NCI-H1105 (cell line): ENCODE results near the gene FOXK1.

ENCODE experiments used
- DNase-seq: peaks from one replicate; lab custom pipeline; 2025; lab: John Stamatoyannopoulos, UW

FOXK1 gene

GRCh38 chr7:4722960-4723630 is 41.0 kb downstream of the FOXK1 start:
- DNase-seq, result no peak

GRCh38 chr7:4724648-4725013 is 42.5 kb downstream of the FOXK1 start:
- DNase-seq, result no peak

GRCh38 chr7:4725014-4725849 is 43.1 kb downstream of the FOXK1 start:
- DNase-seq, result no peak

GRCh38 chr7:4725850-4726450 is 43.9 kb downstream of the FOXK1 start:
- DNase-seq, result no peak

GRCh38 chr7:4726566-4726965 is 44.5 kb downstream of the FOXK1 start:
- DNase-seq, result no peak

GRCh38 chr7:4727914-4728705 is 46.0 kb downstream of the FOXK1 start:
- DNase-seq, result no peak

GRCh38 chr7:4729266-4729665 is 47.2 kb downstream of the FOXK1 start:
- DNase-seq, result no peak

- DNase-seq, result no peak
Observed at GRCh38 chr7:4730276-4730675, 48.2 kb downstream of the FOXK1 start.

- no peak for DNase-seq
Observed at GRCh38 chr7:4730971-4731370, 48.9 kb downstream of the FOXK1 start.

GRCh38 chr7:4731803-4732202 is 49.7 kb downstream of the FOXK1 start:
- DNase-seq, result no peak

GRCh38 chr7:4733936-4734528 is 51.9 kb downstream of the FOXK1 start:
- DNase-seq, result no peak

GRCh38 chr7:4734587-4735345 is 52.7 kb downstream of the FOXK1 start:
- no peak for DNase-seq

- no peak for DNase-seq
Observed at GRCh38 chr7:4737300-4737699, 55.2 kb downstream of the FOXK1 start.

GRCh38 chr7:4738711-4739527 is 56.8 kb downstream of the FOXK1 start:
- DNase-seq, result no peak

GRCh38 chr7:4739528-4739992 is 57.5 kb downstream of the FOXK1 start:
- DNase-seq, result no peak

GRCh38 chr7:4740796-4741195 is 58.7 kb downstream of the FOXK1 start:
- DNase-seq, result no peak

GRCh38 chr7:4742051-4742573 is 60.0 kb downstream of the FOXK1 start:
- DNase-seq, result no peak

GRCh38 chr7:4742852-4743251 is 60.8 kb downstream of the FOXK1 start:
- DNase-seq, result no peak

- DNase-seq, result peak; percentile 97
Observed at GRCh38 chr7:4744391-4745264, 62.5 kb downstream of the FOXK1 start.
